ENCODE data around the gene SIRPA.

DNA sequence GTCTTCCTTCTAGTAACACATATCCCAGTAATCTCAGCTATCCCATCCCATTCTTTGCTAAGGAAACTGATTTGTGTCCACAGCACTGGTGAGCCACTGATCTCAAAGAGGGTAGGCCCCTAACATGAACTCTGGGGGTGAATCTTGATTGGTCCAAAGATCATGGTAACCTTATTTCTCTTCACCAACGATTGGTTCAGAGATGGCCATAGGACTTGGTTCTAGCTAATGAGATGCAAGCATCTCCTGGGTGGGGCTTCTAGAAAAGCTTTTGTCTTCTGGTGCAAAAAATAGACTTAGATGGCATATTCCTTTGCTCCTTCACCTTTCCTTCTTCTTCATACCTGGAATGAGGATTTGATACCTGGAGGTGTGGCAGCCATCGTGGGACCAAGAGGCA, 43.8 kb upstream of the SIRPA start:
- TF ChIP-seq EZH2 (IDR thresholded peaks at IDR 0.05), result no peak
- TF ChIP-seq POLR2AphosphoS5 (IDR thresholded peaks at IDR 0.05; ENCODE audit: borderline replicate concordance, low read depth, low read length), result no peak
- no peak for TF ChIP-seq FOXP2 (optimal IDR thresholded peaks at IDR 0.05; ENCODE audit: control extremely low read depth, extremely low read length, insufficient read depth)
